Endometrial microvascular endothelial cells (primary cell): ENCODE data around the gene SLC8A1. TPM values are rescaled to one million over a fixed set of nuclear protein-coding genes. Genes with fewer than 3 reads are reported as not detected.
"Not testable (repeated sequence)": the region's sequence is repeated elsewhere in the genome, so short reads cannot be mapped to it uniquely, and the experiment has no call there.

ENCODE experiments used
- in situ Hi-C: cut with HindIII; loops from 2 replicates; pipeline ENCODE4 v1.10.0; 2017; ENCODE audit warnings: low sequenced_read_pairs, low pct_unique_long_range_greater_than_20kb; ENCODE audit errors: inconsistent ontology term
- total RNA-seq: library from RNA; depleted of rRNA; stranded (reverse); fragments of >200 nt; gene quantifications from one replicate; pipeline ENCODE4 v1.2.3, GENCODE V29; 2015; ENCODE audit errors: inconsistent ontology term

The SLC8A1 gene
- total RNA-seq, 1 donor from 2014 or later: 0.28 TPM

- in situ Hi-C loops: no loop called here
Observed at GRCh38 chr2:40090044-40090443, 361.8 kb downstream of the SLC8A1 start.

- in situ Hi-C loops: no loop called here
Observed at GRCh38 chr2:40087927-40088326, 364.0 kb downstream of the SLC8A1 start.

GRCh38 chr2:40087434-40087833 lies 364.5 kb downstream of the SLC8A1 start:
- in situ Hi-C loops: no loop called here

GRCh38 chr2:40085786-40086185 lies 366.1 kb downstream of the SLC8A1 start:
- in situ Hi-C loops: no loop called here

GRCh38 chr2:40073336-40073735 lies 378.6 kb downstream of the SLC8A1 start:
- in situ Hi-C loops: not testable (repeated sequence)

GRCh38 chr2:40072442-40073232 lies 379.3 kb downstream of the SLC8A1 start:
- in situ Hi-C loops: no loop called here

GRCh38 chr2:40062381-40062780 lies 389.5 kb downstream of the SLC8A1 start:
- in situ Hi-C loops: no loop called here

- in situ Hi-C loops: no loop called here
Observed at GRCh38 chr2:40049781-40050180, 402.1 kb downstream of the SLC8A1 start.

GRCh38 chr2:40048506-40048905 lies 403.4 kb downstream of the SLC8A1 start:
- in situ Hi-C loops: no loop called here

GRCh38 chr2:40047406-40047805 lies 404.5 kb downstream of the SLC8A1 start:
- in situ Hi-C loops: no loop called here
